Lower leg skin (tissue), 4 donors: ENCODE measurements around the gene FOXP2. TPM values are rescaled to one million over a fixed set of nuclear protein-coding genes. Genes with fewer than 3 reads are reported as not detected.

Experiments used
- DNase-seq, 2 donors: peaks; one replicate each; pipeline ENCODE4 v3.0.0-alpha.2; 2019; ENCODE audit warnings: low spot score in 2 of 2
- H3K4me3 ChIP-seq: fragments of 200-600 bp; sonication (generic); 2 replicates; pipeline ENCODE4 v1.5.1; 2017; ENCODE audit warnings: mild to moderate bottlenecking, low read depth; ENCODE audit not compliant: poor library complexity, severe bottlenecking
- POLR2A ChIP-seq, 2 donors: fragments of 450-650 bp; IDR thresholded peaks; one replicate each; pipeline ENCODE4 v1.6.1; 2016 to 2017; ENCODE audit warnings: antibody characterized with exemption in 2 of 2, mild to moderate bottlenecking in 1 of 2, moderate library complexity in 1 of 2
- WGBS, 2 donors: methylation state at CpG; one replicate each; pipeline ENCODE4 v1.1.5; 2018; 5-methylcytosine and 5-hydroxymethylcytosine counted together
- intact Hi-C: fragments of 100-400 bp; cut with DNase I; formaldehyde crosslinking; loops from one replicate; pipeline ENCODE4 v1.15.0; 2023; ENCODE audit warnings: low total_unique reads
- total RNA-seq, 4 donors: library from RNA; depleted of rRNA; stranded (reverse); fragments of >200 nt; gene quantifications; one replicate each; pipeline ENCODE4 v1.1.0, GENCODE V29; 2016
- TF ChIP-seq, protein P1 (sequence below), 3 donors: fragments of 450-650 bp; IDR thresholded peaks; one replicate each; pipeline ENCODE4 v1.5.1; 2016; ENCODE audit warnings: antibody characterized with exemption in 3 of 3, mild to moderate bottlenecking in 3 of 3, moderate library complexity in 2 of 3

FOXP2 gene
- total RNA-seq = 10 to 100 TPM; 11.9 to 23.6 (median 18.8) TPM

DNA sequence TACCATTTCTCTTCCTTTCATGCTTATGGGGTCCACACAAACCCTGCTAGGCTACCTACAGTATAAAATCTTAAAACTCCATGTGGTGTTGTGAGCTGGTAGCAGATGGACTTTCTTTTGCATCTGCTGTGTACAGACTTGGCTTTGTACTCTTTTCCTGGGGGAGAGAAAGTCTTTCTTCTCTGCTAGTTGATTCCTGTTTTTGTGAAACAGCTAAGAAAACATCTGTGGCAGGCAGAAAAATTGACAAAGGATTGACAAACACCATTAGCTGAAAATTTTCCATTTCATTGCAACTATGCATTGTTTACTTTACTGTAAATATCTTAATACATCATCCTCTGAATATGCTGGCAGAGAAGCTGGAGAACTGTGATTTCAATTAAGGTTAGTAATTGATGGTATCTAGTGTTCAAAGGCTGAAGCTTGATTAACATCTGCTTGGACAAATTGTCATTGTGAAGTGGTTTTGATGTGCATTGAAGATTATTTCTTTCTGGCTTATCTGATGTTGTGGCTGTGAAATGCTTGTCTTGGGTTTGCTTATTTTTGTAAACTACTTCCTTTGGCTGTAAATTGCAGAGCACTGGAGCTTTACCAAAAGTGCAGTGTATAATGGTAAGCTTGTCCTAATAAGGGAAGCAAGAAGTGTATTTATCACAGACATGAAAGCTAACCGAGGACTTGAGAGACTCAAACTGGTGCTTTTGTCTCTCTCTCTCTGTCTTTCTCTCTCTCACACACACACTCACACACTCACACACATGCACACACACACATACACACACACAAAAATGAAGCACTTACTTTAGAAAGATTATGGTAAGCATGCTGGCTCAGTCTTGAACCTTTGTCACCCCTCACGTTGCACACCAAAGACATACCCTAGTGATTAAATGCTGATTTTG lies at the start of gene FOXP2:
Gene FOXP2, plus strand, starts transcription at position 660 of the 908 bp plus-strand sequence. CDS start 11,697 bp downstream, outside the sequence.
- TF ChIP-seq, protein P1, sequence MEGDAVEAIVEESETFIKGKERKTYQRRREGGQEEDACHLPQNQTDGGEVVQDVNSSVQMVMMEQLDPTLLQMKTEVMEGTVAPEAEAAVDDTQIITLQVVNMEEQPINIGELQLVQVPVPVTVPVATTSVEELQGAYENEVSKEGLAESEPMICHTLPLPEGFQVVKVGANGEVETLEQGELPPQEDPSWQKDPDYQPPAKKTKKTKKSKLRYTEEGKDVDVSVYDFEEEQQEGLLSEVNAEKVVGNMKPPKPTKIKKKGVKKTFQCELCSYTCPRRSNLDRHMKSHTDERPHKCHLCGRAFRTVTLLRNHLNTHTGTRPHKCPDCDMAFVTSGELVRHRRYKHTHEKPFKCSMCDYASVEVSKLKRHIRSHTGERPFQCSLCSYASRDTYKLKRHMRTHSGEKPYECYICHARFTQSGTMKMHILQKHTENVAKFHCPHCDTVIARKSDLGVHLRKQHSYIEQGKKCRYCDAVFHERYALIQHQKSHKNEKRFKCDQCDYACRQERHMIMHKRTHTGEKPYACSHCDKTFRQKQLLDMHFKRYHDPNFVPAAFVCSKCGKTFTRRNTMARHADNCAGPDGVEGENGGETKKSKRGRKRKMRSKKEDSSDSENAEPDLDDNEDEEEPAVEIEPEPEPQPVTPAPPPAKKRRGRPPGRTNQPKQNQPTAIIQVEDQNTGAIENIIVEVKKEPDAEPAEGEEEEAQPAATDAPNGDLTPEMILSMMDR (IDR thresholded peaks at IDR 0.05) = no peak
- TF ChIP-seq POLR2A (IDR thresholded peaks at IDR 0.05) = no peak
- intact Hi-C loops = no loop called here
- H3K4me3 ChIP-seq = no peak within 1 kb of the TSS
- no peak for DNase-seq
- 6% methylated on average over 2 of the region's 2 CpGs for WGBS, 2 donors

DNA sequence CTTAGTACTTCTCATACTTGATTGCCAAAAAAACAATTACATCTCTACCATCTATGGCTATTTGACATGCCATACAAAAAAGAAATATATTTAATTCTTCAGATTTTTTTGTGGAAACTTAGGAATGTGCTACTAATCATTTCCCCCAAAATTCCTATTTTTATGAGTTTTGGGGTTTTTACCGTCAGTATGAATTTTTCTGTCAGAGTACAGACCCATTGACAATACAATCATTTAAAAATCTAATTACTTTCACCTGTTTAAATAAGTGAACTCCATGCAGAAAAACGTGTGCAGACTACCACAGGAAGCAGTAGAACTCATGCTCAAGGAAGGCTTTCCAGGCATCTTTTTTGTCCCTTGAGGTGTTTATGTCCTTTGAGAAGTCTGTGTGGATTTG lies 48.8 kb upstream of the FOXP2 start:
- 59 to 67% methylated on average over 2 of the region's 2 CpGs for WGBS, 2 donors
- DNase-seq = no peak
- H3K4me3 ChIP-seq = no peak overlapping the region
- intact Hi-C loops = no loop called here
- TF ChIP-seq POLR2A (IDR thresholded peaks at IDR 0.05) = no peak
- TF ChIP-seq, protein P1 (IDR thresholded peaks at IDR 0.05) = no peak

DNA sequence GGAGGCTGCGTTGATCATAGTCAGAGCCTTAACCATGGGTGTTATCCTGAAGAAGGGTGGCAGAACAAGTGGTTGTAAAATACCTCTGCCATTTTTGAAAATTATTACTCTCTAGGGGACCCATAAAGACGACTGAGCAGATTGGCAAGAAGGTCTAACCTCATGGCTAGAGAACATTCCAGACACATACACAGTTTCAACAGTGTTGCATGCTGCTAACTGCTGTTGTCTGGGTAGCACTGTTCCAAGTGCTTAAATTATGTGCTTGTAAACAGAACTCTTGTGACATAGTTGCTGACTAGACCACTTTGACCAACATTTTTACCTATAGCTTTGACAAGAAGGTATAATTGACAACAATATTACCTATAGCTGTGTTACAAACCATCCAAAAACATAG lies 46.1 kb upstream of the FOXP2 start:
- intact Hi-C loops = no loop called here
- 81 to 83% methylated on average over 2 of the region's 2 CpGs for WGBS, 2 donors
- TF ChIP-seq POLR2A (IDR thresholded peaks at IDR 0.05) = no peak
- TF ChIP-seq, protein P1 (IDR thresholded peaks at IDR 0.05) = no peak
- DNase-seq = no peak
- no peak overlapping the region for H3K4me3 ChIP-seq

DNA sequence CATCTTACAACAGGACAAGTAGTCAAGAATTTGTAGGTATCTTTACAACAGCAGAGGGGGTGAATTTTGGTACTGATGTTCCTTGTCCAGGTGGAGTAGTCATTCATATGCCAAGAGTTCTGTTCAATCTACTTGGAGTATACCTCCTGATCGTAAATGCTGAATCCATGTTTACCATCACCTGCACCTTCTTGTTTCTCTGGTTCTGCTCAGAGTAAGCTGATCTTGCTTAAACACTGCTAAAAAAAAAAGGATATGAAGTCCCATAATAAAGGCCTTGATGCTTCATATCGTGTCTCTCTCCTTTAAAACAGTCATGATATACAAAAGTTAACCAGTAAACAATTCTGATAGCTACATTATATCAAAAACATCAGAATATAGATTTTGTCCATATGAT lies 45.3 kb upstream of the FOXP2 start:
- no peak for TF ChIP-seq POLR2A (IDR thresholded peaks at IDR 0.05)
- TF ChIP-seq, protein P1 (IDR thresholded peaks at IDR 0.05) = no peak
- H3K4me3 ChIP-seq = no peak overlapping the region
- intact Hi-C loops = no loop called here
- DNase-seq = no peak
- WGBS, 2 donors = 88 to 95% methylated on average over 2 of the region's 2 CpGs

DNA sequence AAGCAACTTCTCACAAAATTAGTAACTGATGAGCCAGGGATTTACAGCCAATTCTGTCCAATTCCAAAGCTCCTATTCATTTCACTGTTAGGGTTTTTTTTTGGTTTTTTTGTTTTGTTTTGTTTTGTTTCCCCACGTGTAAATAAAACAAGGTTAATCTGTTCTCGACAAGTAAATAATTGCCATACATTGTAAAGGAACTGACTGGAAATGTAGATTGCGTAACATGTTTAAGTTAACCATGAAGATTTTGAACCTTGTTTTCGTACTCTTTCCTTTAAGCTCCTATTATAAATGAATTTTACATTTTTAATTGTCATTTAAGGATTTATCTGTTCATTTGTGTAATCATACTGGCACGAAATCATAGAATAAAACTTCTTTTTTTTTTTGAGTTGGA lies 42.0 kb upstream of the FOXP2 start:
- intact Hi-C loops = no loop called here
- TF ChIP-seq, protein P1 (IDR thresholded peaks at IDR 0.05) = no peak
- no peak for TF ChIP-seq POLR2A (IDR thresholded peaks at IDR 0.05)
- H3K4me3 ChIP-seq = no peak overlapping the region
- DNase-seq = no peak
- 88 to 90% methylated on average over 5 of the region's 5 CpGs for WGBS, 2 donors
